Measurements from ENCODE around the gene BCL11A. TPM values are rescaled to one million over a fixed set of nuclear protein-coding genes. Genes with fewer than 3 reads are reported as not detected.

BCL11A gene
- total and polyA plus RNA-seq, 10 donors: 41.1 to 121 (median 84.0) TPM

- Histone ChIP-seq H3K4me3 (peak overlapping the region in 1 of 8 donors; percentile 17), H3K27me3 (replicated peaks in 1 of 7) (no peaks in the 10 kb centered on the region), H3K36me3 (peaks cover 0 to 13% (median 0%) of the 10 kb centered on the region in 6 donors), H3K4me1 (peaks cover 11 to 99% (median 76%) of the 10 kb centered on the region in 6 donors), H3K27ac (peak overlapping the region in 5 of 8 donors; percentile 1 to 61 (median 19)), H3K9me3 (no peaks in the 10 kb centered on the region)
- 66 to 94% (median 79%) methylated on average over 2 to 4 of the region's 4 CpGs for WGBS, 5 donors
- intact Hi-C loops (cut with DNase I; ENCODE audit: low total_unique reads): no loop called here
- peak; percentile 76 for DNase-seq
- peak in 2 of 3 donors; percentile 21 to 42 for TF ChIP-seq POLR2AphosphoS5 (IDR thresholded peaks at IDR 0.05)
- TF ChIP-seq POLR2A (IDR thresholded peaks at IDR 0.05): no peak
- no peak for TF ChIP-seq CTCF (IDR thresholded peaks at IDR 0.05 in 8 of 11, conservative IDR thresholded peaks at IDR 0.05 in 3 of 11)
Measured at GRCh38 chr2:60512062-60512622, 41.3 kb downstream of the BCL11A start.

DNA sequence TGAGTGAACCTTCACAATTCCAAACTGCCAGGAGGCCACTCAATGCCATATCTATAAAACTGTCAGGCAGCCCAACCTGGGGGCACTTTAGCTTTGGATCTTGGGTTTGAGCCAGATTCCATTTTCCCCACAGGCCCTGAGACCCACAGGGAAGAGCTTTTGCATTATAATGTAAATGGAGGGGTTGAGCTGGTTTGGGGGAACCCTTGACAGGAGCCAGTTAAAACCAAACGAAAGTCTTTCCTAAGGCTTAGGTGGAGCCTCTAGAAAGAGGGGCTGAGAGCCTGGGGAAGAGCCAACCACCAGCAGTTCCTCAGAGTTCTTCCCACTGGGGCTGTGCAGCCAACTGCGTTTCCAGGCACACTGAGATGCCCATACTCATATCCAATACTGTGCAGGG, 42.7 kb downstream of the BCL11A start:
- Histone ChIP-seq H3K27me3 (replicated peaks in 1 of 7) (no peaks in the 10 kb centered on the region), H3K4me1 (peaks cover under 1 to 97% (median 73%) of the 10 kb centered on the region in 6 donors), H3K9me3 (no peaks in the 10 kb centered on the region), H3K4me3 (no peak overlapping the region), H3K27ac (peak overlapping the region in 2 of 8 donors; percentile 18 to 61), H3K36me3 (peaks cover 0 to 13% (median 0%) of the 10 kb centered on the region in 6 donors)
- TF ChIP-seq CTCF (IDR thresholded peaks at IDR 0.05 in 8 of 11, conservative IDR thresholded peaks at IDR 0.05 in 3 of 11): no peak
- TF ChIP-seq POLR2AphosphoS5 (IDR thresholded peaks at IDR 0.05): no peak
- TF ChIP-seq POLR2A (IDR thresholded peaks at IDR 0.05): no peak
- DNase-seq: no peak
- intact Hi-C loops (cut with DNase I; ENCODE audit: low total_unique reads): no loop called here
- WGBS, 5 donors: 69 to 86% (median 75%) methylated on average over 2 of the region's 2 CpGs

- intact Hi-C loops (cut with DNase I; ENCODE audit: low total_unique reads): no loop called here
- DNase-seq: no peak
- H3K36me3 ChIP-seq: peaks cover 0 to 13% (median 0%) of the 10 kb centered on the region in 6 donors
- peaks cover 0 to 97% (median 77%) of the 10 kb centered on the region in 6 donors for H3K4me1 ChIP-seq
- H3K9me3 ChIP-seq: no peaks in the 10 kb centered on the region
- TF ChIP-seq POLR2A (IDR thresholded peaks at IDR 0.05) (no peak), CTCF (IDR thresholded peaks at IDR 0.05 in 8 of 11, conservative IDR thresholded peaks at IDR 0.05 in 3 of 11) (no peak), POLR2AphosphoS5 (IDR thresholded peaks at IDR 0.05) (no peak)
- H3K27ac ChIP-seq: peak overlapping the region in 3 of 8 donors; percentile 57 to 76 (median 66)
- H3K27me3 ChIP-seq (replicated peaks in 1 of 7): no peaks in the 10 kb centered on the region
- H3K4me3 ChIP-seq: no peak overlapping the region
- 76 to 89% (median 82%) methylated on average over 8 of the region's 8 CpGs for WGBS, 5 donors
Measured at GRCh38 chr2:60509066-60509465, 44.4 kb downstream of the BCL11A start.

DNA sequence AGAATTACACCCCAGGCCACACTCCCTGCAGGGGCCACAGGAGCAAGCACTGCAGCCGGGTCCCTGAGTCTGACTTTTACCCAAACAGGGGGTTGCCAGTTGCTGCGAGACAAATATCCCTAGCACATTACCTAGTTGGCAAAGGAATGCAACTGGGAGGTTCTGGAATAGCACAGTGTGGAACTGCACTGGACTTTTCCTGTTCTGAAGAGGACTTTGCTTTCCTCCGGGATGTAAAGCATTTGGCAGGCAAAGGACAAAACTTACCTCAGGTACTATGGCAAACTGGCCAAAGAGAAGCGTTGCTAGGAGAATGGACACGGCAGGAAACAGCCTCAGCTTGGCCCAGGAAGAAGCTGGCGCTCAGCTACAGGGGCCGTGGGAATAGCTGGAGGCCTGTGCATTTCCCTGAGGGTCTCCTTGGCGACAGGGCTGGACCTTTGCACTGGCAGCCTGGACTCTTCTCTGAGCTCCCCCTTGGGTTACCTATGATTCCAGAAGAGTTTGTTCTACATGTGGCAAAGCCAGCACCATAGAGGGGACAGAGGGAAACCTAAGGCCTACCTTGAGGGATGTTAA, 45.0 kb downstream of the BCL11A start:
- TF ChIP-seq POLR2AphosphoS5 (IDR thresholded peaks at IDR 0.05): no peak
- no peak for TF ChIP-seq CTCF (IDR thresholded peaks at IDR 0.05 in 8 of 11, conservative IDR thresholded peaks at IDR 0.05 in 3 of 11)
- no peak for TF ChIP-seq POLR2A (IDR thresholded peaks at IDR 0.05)
- Histone ChIP-seq H3K36me3 (peaks cover 0 to 11% (median 0%) of the 10 kb centered on the region in 6 donors), H3K27me3 (replicated peaks in 1 of 7) (no peaks in the 10 kb centered on the region), H3K4me3 (no peak overlapping the region), H3K9me3 (no peaks in the 10 kb centered on the region), H3K27ac (peak overlapping the region in 5 of 8 donors; percentile 40 to 76 (median 57)), H3K4me1 (peaks cover 0 to 97% (median 75%) of the 10 kb centered on the region in 6 donors)
- intact Hi-C loops (cut with DNase I; ENCODE audit: low total_unique reads): no loop called here
- DNase-seq: no peak
- WGBS, 5 donors: 71 to 82% (median 78%) methylated on average over 8 of the region's 8 CpGs
